HG02973 (cell line): ENCODE results near the gene PGAM2.

Experiments used
- ATAC-seq: cut with Tn5 transposase; IDR thresholded peaks from one replicate; pipeline ENCODE4 v1.9.1; 2021; ENCODE audit warnings: moderate library complexity; ENCODE audit not compliant: unreplicated experiment

Gene PGAM2

GRCh38 chr7:44067064-44067951 is 1.9 kb upstream of the PGAM2 start:
- no peak for ATAC-seq

GRCh38 chr7:44066494-44067063 is 1.2 kb upstream of the PGAM2 start:
- no peak for ATAC-seq

- ATAC-seq, result no peak
These were observed 719 bp upstream of the PGAM2 start for GRCh38 chr7:44066111-44066460.

GRCh38 chr7:44064791-44065430 is 456 bp downstream of the PGAM2 start:
- no peak for ATAC-seq

GRCh38 chr7:44063894-44064651 is 1.3 kb downstream of the PGAM2 start:
- ATAC-seq, result no peak

GRCh38 chr7:44063547-44063893 is 1.8 kb downstream of the PGAM2 start:
- no peak for ATAC-seq

GRCh38 chr7:44062903-44063295 is 2.5 kb downstream of the PGAM2 start:
- ATAC-seq, result no peak

GRCh38 chr7:44062180-44062902 is 3.0 kb downstream of the PGAM2 start:
- ATAC-seq, result no peak

- ATAC-seq, result no peak
These were observed 3.7 kb downstream of the PGAM2 start for GRCh38 chr7:44061645-44062179.

GRCh38 chr7:44060948-44061644 is 4.3 kb downstream of the PGAM2 start:
- ATAC-seq, result no peak

- ATAC-seq, result no peak
These were observed 5.0 kb downstream of the PGAM2 start for GRCh38 chr7:44060091-44060947.

GRCh38 chr7:44059219-44060090 is 5.9 kb downstream of the PGAM2 start:
- ATAC-seq, result no peak

GRCh38 chr7:44058759-44059218 is 6.6 kb downstream of the PGAM2 start:
- no peak for ATAC-seq

- no peak for ATAC-seq
These were observed 7.3 kb downstream of the PGAM2 start for GRCh38 chr7:44057849-44058758.

- ATAC-seq, result no peak
These were observed 8.1 kb downstream of the PGAM2 start for GRCh38 chr7:44057181-44057848.

- ATAC-seq, result no peak
These were observed 8.7 kb downstream of the PGAM2 start for GRCh38 chr7:44056681-44057080.
